HEK293 (cell line): Measurements from ENCODE around the gene CPEB2.

Source experiments
- BCL11B ChIP-seq: fragments of 450-650 bp; formaldehyde crosslinking; IDR thresholded peaks from 2 replicates; pipeline ENCODE4 v1.5.1; 2016; ENCODE audit warnings: low read depth, missing biosample characterization, missing genetic modification characterization
- GLIS1 ChIP-seq: fragments of 450-650 bp; formaldehyde crosslinking; IDR thresholded peaks from 2 replicates; pipeline ENCODE4 v1.5.1; 2016; ENCODE audit warnings: missing biosample characterization, missing genetic modification characterization
- GLIS2 ChIP-seq: fragments of 450-650 bp; formaldehyde crosslinking; IDR thresholded peaks from 2 replicates; pipeline ENCODE4 v1.5.1; 2016; ENCODE audit warnings: missing biosample characterization, missing genetic modification characterization
- IKZF3 ChIP-seq: fragments of 450-650 bp; IDR thresholded peaks from 2 replicates; pipeline ENCODE4 v1.5.0; 2018; ENCODE audit warnings: missing biosample characterization, mild to moderate bottlenecking, missing genetic modification characterization, moderate library complexity
- KLF10 ChIP-seq: fragments of 450-650 bp; IDR thresholded peaks from 2 replicates; pipeline ENCODE4 v1.5.1; 2018; ENCODE audit warnings: missing biosample characterization, mild to moderate bottlenecking, missing genetic modification characterization
- KLF8 ChIP-seq: fragments of 450-650 bp; formaldehyde crosslinking; IDR thresholded peaks from 2 replicates; pipeline ENCODE4 v1.5.1; 2016; ENCODE audit warnings: missing biosample characterization, missing genetic modification characterization
- OSR2 ChIP-seq: fragments of 450-650 bp; formaldehyde crosslinking; IDR thresholded peaks from 2 replicates; pipeline ENCODE4 v1.5.1; 2016; ENCODE audit warnings: missing biosample characterization, missing genetic modification characterization
- REST ChIP-seq: fragments of 450-650 bp; formaldehyde crosslinking; IDR thresholded peaks from 2 replicates; pipeline ENCODE4 v1.5.1; 2016; ENCODE audit warnings: missing biosample characterization, missing genetic modification characterization
- YY2 ChIP-seq: fragments of 450-650 bp; formaldehyde crosslinking; IDR thresholded peaks from 2 replicates; pipeline ENCODE4 v1.5.1; 2016; ENCODE audit warnings: missing biosample characterization, missing genetic modification characterization
- ZEB2 ChIP-seq: fragments of 450-650 bp; formaldehyde crosslinking; IDR thresholded peaks from 2 replicates; pipeline ENCODE4 v1.5.1; 2016; ENCODE audit warnings: missing biosample characterization, missing genetic modification characterization
- ZNF133 ChIP-seq: fragments of 450-650 bp; formaldehyde crosslinking; IDR thresholded peaks from 2 replicates; pipeline ENCODE4 v1.5.1; 2016; ENCODE audit warnings: missing biosample characterization, missing genetic modification characterization
- ZNF184 ChIP-seq: fragments of 450-650 bp; IDR thresholded peaks from 2 replicates; pipeline ENCODE4 v1.5.1; 2018; ENCODE audit warnings: missing biosample characterization, mild to moderate bottlenecking, missing genetic modification characterization
- ZNF19 ChIP-seq: fragments of 450-650 bp; formaldehyde crosslinking; IDR thresholded peaks from 2 replicates; pipeline ENCODE4; 2016; ENCODE audit warnings: missing biosample characterization, missing genetic modification characterization, low read depth
- ZNF23 ChIP-seq: fragments of 450-650 bp; formaldehyde crosslinking; IDR thresholded peaks from 2 replicates; pipeline ENCODE4 v1.5.1; 2016; ENCODE audit warnings: missing biosample characterization, missing genetic modification characterization, borderline replicate concordance
- ZNF341 ChIP-seq: fragments of 450-650 bp; formaldehyde crosslinking; IDR thresholded peaks from 2 replicates; pipeline ENCODE4; 2016; ENCODE audit warnings: low read depth, missing biosample characterization, missing genetic modification characterization
- ZNF549 ChIP-seq: fragments of 450-650 bp; IDR thresholded peaks from 2 replicates; pipeline ENCODE4 v1.5.1; 2018; ENCODE audit warnings: missing biosample characterization, missing genetic modification characterization, mild to moderate bottlenecking, inconsistent platforms, moderate library complexity
- ZNF560 ChIP-seq: fragments of 450-650 bp; formaldehyde crosslinking; IDR thresholded peaks from 2 replicates; pipeline ENCODE4 v1.5.1; 2017; ENCODE audit warnings: missing biosample characterization, missing genetic modification characterization, borderline replicate concordance
- ZNF596 ChIP-seq: fragments of 450-650 bp; IDR thresholded peaks from 2 replicates; pipeline ENCODE4 v1.5.0; 2018; ENCODE audit warnings: missing biosample characterization, mild to moderate bottlenecking, missing genetic modification characterization, moderate library complexity
- ZNF621 ChIP-seq: fragments of 450-650 bp; formaldehyde crosslinking; IDR thresholded peaks from 2 replicates; pipeline ENCODE4 v1.5.1; 2017; ENCODE audit warnings: missing biosample characterization, missing genetic modification characterization
- ZNF76 ChIP-seq: fragments of 450-650 bp; formaldehyde crosslinking; IDR thresholded peaks from 2 replicates; pipeline ENCODE4; 2016; ENCODE audit warnings: low read depth, missing biosample characterization, missing genetic modification characterization, borderline replicate concordance
- ZSCAN18 ChIP-seq: fragments of 450-650 bp; formaldehyde crosslinking; IDR thresholded peaks from 2 replicates; pipeline ENCODE4 v1.5.1; 2016; ENCODE audit warnings: missing biosample characterization, missing genetic modification characterization
- TF ChIP-seq, protein P1 (sequence below): fragments of 450-650 bp; formaldehyde crosslinking; IDR thresholded peaks from 2 replicates; pipeline ENCODE4 v1.5.1; 2017; ENCODE audit warnings: missing biosample characterization, missing genetic modification characterization
- TF ChIP-seq, protein P2 (sequence below): fragments of 450-650 bp; formaldehyde crosslinking; IDR thresholded peaks from 2 replicates; pipeline ENCODE4 v1.5.1; 2017; ENCODE audit warnings: missing biosample characterization, missing genetic modification characterization
- TF ChIP-seq, protein P3 (sequence below): fragments of 450-650 bp; formaldehyde crosslinking; IDR thresholded peaks from 2 replicates; pipeline ENCODE4; 2016; ENCODE audit warnings: missing biosample characterization, missing genetic modification characterization
- TF ChIP-seq, protein P4 (sequence below): fragments of 450-650 bp; formaldehyde crosslinking; IDR thresholded peaks from 2 replicates; pipeline ENCODE4 v1.5.1; 2016; ENCODE audit warnings: missing biosample characterization, missing genetic modification characterization, borderline replicate concordance
- TF ChIP-seq, protein P5 (sequence below): fragments of 450-650 bp; formaldehyde crosslinking; IDR thresholded peaks from 2 replicates; pipeline ENCODE4 v1.5.1; 2016; ENCODE audit warnings: missing biosample characterization, missing genetic modification characterization

Gene CPEB2

GRCh38 chr4:15001248-15001868 is 923 bp upstream of the CPEB2 start (continued):
- TF ChIP-seq, protein P1, sequence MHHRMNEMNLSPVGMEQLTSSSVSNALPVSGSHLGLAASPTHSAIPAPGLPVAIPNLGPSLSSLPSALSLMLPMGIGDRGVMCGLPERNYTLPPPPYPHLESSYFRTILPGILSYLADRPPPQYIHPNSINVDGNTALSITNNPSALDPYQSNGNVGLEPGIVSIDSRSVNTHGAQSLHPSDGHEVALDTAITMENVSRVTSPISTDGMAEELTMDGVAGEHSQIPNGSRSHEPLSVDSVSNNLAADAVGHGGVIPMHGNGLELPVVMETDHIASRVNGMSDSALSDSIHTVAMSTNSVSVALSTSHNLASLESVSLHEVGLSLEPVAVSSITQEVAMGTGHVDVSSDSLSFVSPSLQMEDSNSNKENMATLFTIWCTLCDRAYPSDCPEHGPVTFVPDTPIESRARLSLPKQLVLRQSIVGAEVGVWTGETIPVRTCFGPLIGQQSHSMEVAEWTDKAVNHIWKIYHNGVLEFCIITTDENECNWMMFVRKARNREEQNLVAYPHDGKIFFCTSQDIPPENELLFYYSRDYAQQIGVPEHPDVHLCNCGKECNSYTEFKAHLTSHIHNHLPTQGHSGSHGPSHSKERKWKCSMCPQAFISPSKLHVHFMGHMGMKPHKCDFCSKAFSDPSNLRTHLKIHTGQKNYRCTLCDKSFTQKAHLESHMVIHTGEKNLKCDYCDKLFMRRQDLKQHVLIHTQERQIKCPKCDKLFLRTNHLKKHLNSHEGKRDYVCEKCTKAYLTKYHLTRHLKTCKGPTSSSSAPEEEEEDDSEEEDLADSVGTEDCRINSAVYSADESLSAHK = no peak
- TF ChIP-seq, protein P2, sequence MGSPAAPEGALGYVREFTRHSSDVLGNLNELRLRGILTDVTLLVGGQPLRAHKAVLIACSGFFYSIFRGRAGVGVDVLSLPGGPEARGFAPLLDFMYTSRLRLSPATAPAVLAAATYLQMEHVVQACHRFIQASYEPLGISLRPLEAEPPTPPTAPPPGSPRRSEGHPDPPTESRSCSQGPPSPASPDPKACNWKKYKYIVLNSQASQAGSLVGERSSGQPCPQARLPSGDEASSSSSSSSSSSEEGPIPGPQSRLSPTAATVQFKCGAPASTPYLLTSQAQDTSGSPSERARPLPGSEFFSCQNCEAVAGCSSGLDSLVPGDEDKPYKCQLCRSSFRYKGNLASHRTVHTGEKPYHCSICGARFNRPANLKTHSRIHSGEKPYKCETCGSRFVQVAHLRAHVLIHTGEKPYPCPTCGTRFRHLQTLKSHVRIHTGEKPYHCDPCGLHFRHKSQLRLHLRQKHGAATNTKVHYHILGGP (tag by site-specific recombination) = no peak
- TF ChIP-seq ZEB2 (tag by site-specific recombination) (peak; percentile 13; the same call in 1 of the 2 replicates), GLIS2 (tag by site-specific recombination) (no peak), KLF10 (tag by site-specific recombination) (no peak), KLF8 (tag by site-specific recombination) (no peak), GLIS1 (tag by site-specific recombination) (peak; percentile 37; the same call in 1 of the 2 replicates), REST (tag by site-specific recombination) (peak; percentile 91), ZNF549 (tag by site-specific recombination) (no peak), OSR2 (tag by site-specific recombination) (no peak), ZNF19 (tag by site-specific recombination) (no peak), ZNF560 (no peak), ZNF596 (tag by site-specific recombination) (no peak), ZNF621 (tag by site-specific recombination) (no peak), BCL11B (tag by site-specific recombination) (no peak), IKZF3 (tag by site-specific recombination) (peak; percentile 57; the same call in 1 of the 2 replicates), ZNF184 (tag by site-specific recombination) (no peak), YY2 (tag by site-specific recombination) (no peak), ZSCAN18 (tag by site-specific recombination) (no peak), ZNF76 (tag by site-specific recombination) (no peak), ZNF341 (tag by site-specific recombination) (no peak), ZNF133 (tag by site-specific recombination) (no peak), ZNF23 (tag by site-specific recombination) (no peak)
- TF ChIP-seq, protein P3, sequence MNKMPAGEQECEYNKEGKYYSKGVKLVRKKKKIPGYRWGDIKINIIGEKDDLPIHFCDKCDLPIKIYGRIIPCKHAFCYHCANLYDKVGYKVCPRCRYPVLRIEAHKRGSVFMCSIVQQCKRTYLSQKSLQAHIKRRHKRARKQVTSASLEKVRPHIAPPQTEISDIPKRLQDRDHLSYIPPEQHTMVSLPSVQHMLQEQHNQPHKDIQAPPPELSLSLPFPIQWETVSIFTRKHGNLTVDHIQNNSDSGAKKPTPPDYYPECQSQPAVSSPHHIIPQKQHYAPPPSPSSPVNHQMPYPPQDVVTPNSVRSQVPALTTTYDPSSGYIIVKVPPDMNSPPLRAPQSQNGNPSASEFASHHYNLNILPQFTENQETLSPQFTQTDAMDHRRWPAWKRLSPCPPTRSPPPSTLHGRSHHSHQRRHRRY (tag by site-specific recombination) = no peak
- TF ChIP-seq, protein P4, sequence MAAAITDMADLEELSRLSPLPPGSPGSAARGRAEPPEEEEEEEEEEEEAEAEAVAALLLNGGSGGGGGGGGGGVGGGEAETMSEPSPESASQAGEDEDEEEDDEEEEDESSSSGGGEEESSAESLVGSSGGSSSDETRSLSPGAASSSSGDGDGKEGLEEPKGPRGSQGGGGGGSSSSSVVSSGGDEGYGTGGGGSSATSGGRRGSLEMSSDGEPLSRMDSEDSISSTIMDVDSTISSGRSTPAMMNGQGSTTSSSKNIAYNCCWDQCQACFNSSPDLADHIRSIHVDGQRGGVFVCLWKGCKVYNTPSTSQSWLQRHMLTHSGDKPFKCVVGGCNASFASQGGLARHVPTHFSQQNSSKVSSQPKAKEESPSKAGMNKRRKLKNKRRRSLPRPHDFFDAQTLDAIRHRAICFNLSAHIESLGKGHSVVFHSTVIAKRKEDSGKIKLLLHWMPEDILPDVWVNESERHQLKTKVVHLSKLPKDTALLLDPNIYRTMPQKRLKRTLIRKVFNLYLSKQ (tag by site-specific recombination) = no peak
- TF ChIP-seq, protein P5, sequence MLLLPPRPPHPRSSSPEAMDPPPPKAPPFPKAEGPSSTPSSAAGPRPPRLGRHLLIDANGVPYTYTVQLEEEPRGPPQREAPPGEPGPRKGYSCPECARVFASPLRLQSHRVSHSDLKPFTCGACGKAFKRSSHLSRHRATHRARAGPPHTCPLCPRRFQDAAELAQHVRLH (tag by site-specific recombination) = no peak
